Measurements from ENCODE around the gene KDM5C.

DNA sequence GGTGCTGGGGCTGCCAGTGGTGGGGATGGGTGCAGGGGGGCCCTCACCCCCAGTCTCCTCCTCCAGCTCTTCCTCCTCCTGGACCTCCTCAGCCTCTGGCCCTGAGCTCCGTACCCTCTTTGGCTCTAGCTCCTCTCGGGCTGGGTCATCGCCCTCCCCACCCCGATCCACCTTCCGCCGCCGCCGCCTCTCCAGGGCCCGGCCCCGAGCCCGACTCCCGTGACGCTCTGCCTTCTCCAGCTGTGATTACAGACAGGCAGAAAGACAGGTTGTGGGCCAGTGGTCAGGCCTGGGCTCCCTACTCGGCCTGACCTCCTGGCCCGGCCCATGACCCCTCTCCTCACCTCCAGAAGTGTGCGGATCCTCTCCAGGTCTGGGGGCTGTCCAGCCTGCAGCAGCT, 31.9 kb downstream of the KDM5C start:
- TF ChIP-seq, protein P1, sequence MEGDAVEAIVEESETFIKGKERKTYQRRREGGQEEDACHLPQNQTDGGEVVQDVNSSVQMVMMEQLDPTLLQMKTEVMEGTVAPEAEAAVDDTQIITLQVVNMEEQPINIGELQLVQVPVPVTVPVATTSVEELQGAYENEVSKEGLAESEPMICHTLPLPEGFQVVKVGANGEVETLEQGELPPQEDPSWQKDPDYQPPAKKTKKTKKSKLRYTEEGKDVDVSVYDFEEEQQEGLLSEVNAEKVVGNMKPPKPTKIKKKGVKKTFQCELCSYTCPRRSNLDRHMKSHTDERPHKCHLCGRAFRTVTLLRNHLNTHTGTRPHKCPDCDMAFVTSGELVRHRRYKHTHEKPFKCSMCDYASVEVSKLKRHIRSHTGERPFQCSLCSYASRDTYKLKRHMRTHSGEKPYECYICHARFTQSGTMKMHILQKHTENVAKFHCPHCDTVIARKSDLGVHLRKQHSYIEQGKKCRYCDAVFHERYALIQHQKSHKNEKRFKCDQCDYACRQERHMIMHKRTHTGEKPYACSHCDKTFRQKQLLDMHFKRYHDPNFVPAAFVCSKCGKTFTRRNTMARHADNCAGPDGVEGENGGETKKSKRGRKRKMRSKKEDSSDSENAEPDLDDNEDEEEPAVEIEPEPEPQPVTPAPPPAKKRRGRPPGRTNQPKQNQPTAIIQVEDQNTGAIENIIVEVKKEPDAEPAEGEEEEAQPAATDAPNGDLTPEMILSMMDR (conservative IDR thresholded peaks at IDR 0.05), result no peak
- TF ChIP-seq EZH2 (IDR thresholded peaks at IDR 0.05; ENCODE audit: low read depth), result no peak
